Left kidney (tissue), 2 donors: ENCODE measurements around the gene HMX3. TPM values are rescaled to one million over a fixed set of nuclear protein-coding genes. Genes with fewer than 3 reads are reported as not detected.
"Not testable (repeated sequence)": the region's sequence is repeated elsewhere in the genome, so short reads cannot be mapped to it uniquely, and the experiment has no call there.

ENCODE experiments used
- DNase-seq: peaks from one replicate; pipeline ENCODE4 v3.0.0-alpha.2; 2013
- polyA plus RNA-seq: library from polyadenylated mRNA; unstranded; fragments of 120-200 nt; gene quantifications from one replicate; pipeline ENCODE4 v1.2.1, GENCODE V29; 2013; ENCODE audit not compliant: insufficient read length

The HMX3 gene
- polyA plus RNA-seq, 1 donor: not detected

- DNase-seq: no peak
Measured at GRCh38 chr10:123148414-123149161, 12.8 kb downstream of the HMX3 start.

GRCh38 chr10:123149162-123149567, 13.4 kb downstream of the HMX3 start:
- DNase-seq: no peak

- no peak for DNase-seq
Measured at GRCh38 chr10:123149568-123150270, 13.9 kb downstream of the HMX3 start.

GRCh38 chr10:123150271-123150985, 14.7 kb downstream of the HMX3 start:
- DNase-seq: no peak

GRCh38 chr10:123150986-123151736, 15.4 kb downstream of the HMX3 start:
- no peak for DNase-seq

GRCh38 chr10:123151737-123152135, 16.0 kb downstream of the HMX3 start:
- no peak for DNase-seq

- DNase-seq: no peak
Measured at GRCh38 chr10:123153486-123154091, 17.8 kb downstream of the HMX3 start.

- DNase-seq: peak; percentile 99
Measured at GRCh38 chr10:123154092-123154710, 18.4 kb downstream of the HMX3 start, which contains the start of gene BUB3. Gene BUB3, plus strand, starts transcription at chr10:123154402. Its CDS starts 516 bp downstream, at chr10:123154918.

- no peak for DNase-seq
Measured at GRCh38 chr10:123154711-123155505, 19.1 kb downstream of the HMX3 start.

- DNase-seq: no peak
Measured at GRCh38 chr10:123156078-123156477, 20.3 kb downstream of the HMX3 start.

- DNase-seq: no peak
Measured at GRCh38 chr10:123157210-123157609, 21.4 kb downstream of the HMX3 start.

- no peak for DNase-seq
Measured at GRCh38 chr10:123158682-123159081, 22.9 kb downstream of the HMX3 start.

GRCh38 chr10:123160311-123160980, 24.7 kb downstream of the HMX3 start:
- DNase-seq: no peak

GRCh38 chr10:123164319-123164718, 28.5 kb downstream of the HMX3 start:
- DNase-seq: no peak

GRCh38 chr10:123165445-123166072, 29.8 kb downstream of the HMX3 start:
- no peak for DNase-seq

GRCh38 chr10:123166618-123167017, 30.8 kb downstream of the HMX3 start:
- DNase-seq: no peak

GRCh38 chr10:123170961-123171360, 35.2 kb downstream of the HMX3 start:
- DNase-seq: no peak

GRCh38 chr10:123171616-123172015, 35.8 kb downstream of the HMX3 start:
- DNase-seq: not testable (repeated sequence)
